ENCODE results near the gene WNK2.

- TF ChIP-seq ELK1 (IDR thresholded peaks at IDR 0.05; ENCODE audit: borderline replicate concordance, low read depth, low read length) (no peak), MAFK (IDR thresholded peaks at IDR 0.05; ENCODE audit: low read depth, low read length) (no peak), CTCF (conservative IDR thresholded peaks at IDR 0.05; ENCODE audit: low read depth, low read length) (no peak), POLR2A (IDR thresholded peaks at IDR 0.05; ENCODE audit: low read depth, low read length) (no peak), BHLHE40 (IDR thresholded peaks at IDR 0.05; ENCODE audit: low read depth, low read length) (no peak), MAZ (IDR thresholded peaks at IDR 0.05; ENCODE audit: borderline replicate concordance, low read depth, low read length) (no peak), RAD21 (IDR thresholded peaks at IDR 0.05; ENCODE audit: low read length) (no peak), CEBPB (IDR thresholded peaks at IDR 0.05; ENCODE audit: low read depth, low read length) (no peak), NFE2L2 (IDR thresholded peaks at IDR 0.05; ENCODE audit: low read depth, low read length) (no peak), SMC3 (IDR thresholded peaks at IDR 0.05; ENCODE audit: low read depth, low read length) (no peak), USF2 (IDR thresholded peaks at IDR 0.05; ENCODE audit: low read depth, low read length) (no peak)
Observed at GRCh38 chr9:93207860-93208734, 24.2 kb downstream of the WNK2 start.

All from IMR-90 (cell line).